HepG2 (cell line): ENCODE data around the gene CTSW. TPM values are rescaled to one million over a fixed set of nuclear protein-coding genes. Genes with fewer than 3 reads are reported as not detected.

ENCODE experiments used
- ATAD3A ChIP-seq: sonication (generic); formaldehyde crosslinking; IDR thresholded peaks from 2 replicates; pipeline ENCODE4 v1.4.0; 2020; ENCODE audit warnings: missing genetic modification reagents
- EP300 ChIP-seq, 3 experiments: sonication (generic) in 1 of 3; formaldehyde crosslinking in 1 of 3; IDR thresholded peaks; 2 replicates each; pipeline versions ENCODE4 v1.5.1 to v1.6.1; 2011 to 2020; ENCODE audit warnings: low read depth in 2 of 3, low read length in 2 of 3, borderline replicate concordance in 1 of 3, improper control_type of control experiment in 1 of 3, mild to moderate bottlenecking in 1 of 3, missing genetic modification reagents in 1 of 3, moderate library complexity in 1 of 3
- HNRNPUL1 ChIP-seq: fragments of 200-400 bp; formaldehyde crosslinking; IDR thresholded peaks from 2 replicates; pipeline ENCODE4 v1.6.1; 2017; ENCODE audit warnings: low read depth, mild to moderate bottlenecking, low read length, moderate library complexity
- HOXA5 ChIP-seq: sonication (generic); formaldehyde crosslinking; IDR thresholded peaks from 2 replicates; pipeline ENCODE4 v1.4.0; 2020; ENCODE audit warnings: missing genetic modification reagents
- KDM1A ChIP-seq: IDR thresholded peaks from 2 replicates; pipeline ENCODE4 v1.6.1; 2016; ENCODE audit warnings: missing compliant biosample characterization
- MED1 ChIP-seq: sonication (generic); formaldehyde crosslinking; IDR thresholded peaks from 2 replicates; pipeline ENCODE4 v1.4.0; 2020; ENCODE audit warnings: missing genetic modification reagents
- MLX ChIP-seq: IDR thresholded peaks from 2 replicates; pipeline ENCODE4 v1.6.1; 2016
- RORA ChIP-seq: sonication (generic); formaldehyde crosslinking; IDR thresholded peaks from 2 replicates; pipeline ENCODE4 v1.5.0; 2020; ENCODE audit warnings: mild to moderate bottlenecking, missing genetic modification reagents, moderate library complexity
- SIX1 ChIP-seq: sonication (generic); formaldehyde crosslinking; IDR thresholded peaks from 2 replicates; pipeline ENCODE4 v1.4.0; 2020; ENCODE audit warnings: missing genetic modification reagents, borderline replicate concordance
- SNAPC2 ChIP-seq: sonication (generic); formaldehyde crosslinking; IDR thresholded peaks from 2 replicates; pipeline ENCODE4 v1.8.1; 2022; ENCODE audit warnings: mild to moderate bottlenecking, missing genetic modification reagents
- SRSF4 ChIP-seq: fragments of 200-400 bp; formaldehyde crosslinking; IDR thresholded peaks from one replicate; pipeline ENCODE4 v1.6.1; 2018; ENCODE audit warnings: mild to moderate bottlenecking, low read depth, low read length, moderate library complexity; ENCODE audit not compliant: poor library complexity, severe bottlenecking
- TEAD3 ChIP-seq: optimal IDR thresholded peaks from 2 replicates; pipeline ENCODE3; 2016; ENCODE audit warnings: borderline replicate concordance
- TGIF2 ChIP-seq: IDR thresholded peaks from 2 replicates; pipeline ENCODE4 v1.6.1; 2016; ENCODE audit warnings: control low read depth, missing compliant biosample characterization
- YY1 ChIP-seq: IDR thresholded peaks from 2 replicates; pipeline ENCODE4 v1.6.1; 2011; ENCODE audit warnings: low read length, low read depth, moderate library complexity, mild to moderate bottlenecking; ENCODE audit not compliant: insufficient read depth, insufficient replicate concordance
- ZNF17 ChIP-seq: sonication (generic); formaldehyde crosslinking; IDR thresholded peaks from 2 replicates; pipeline ENCODE4 v1.5.0; 2020; ENCODE audit warnings: mild to moderate bottlenecking, missing genetic modification reagents
- ZNF280B ChIP-seq: sonication (generic); formaldehyde crosslinking; IDR thresholded peaks from 2 replicates; pipeline ENCODE4 v1.5.0; 2020; ENCODE audit warnings: missing genetic modification reagents, mild to moderate bottlenecking, borderline replicate concordance
- ZNF432 ChIP-seq: sonication (generic); formaldehyde crosslinking; IDR thresholded peaks from 2 replicates; pipeline ENCODE4 v1.5.0; 2020; ENCODE audit warnings: missing genetic modification reagents, mild to moderate bottlenecking, borderline replicate concordance
- ZNF709 ChIP-seq: sonication (generic); formaldehyde crosslinking; IDR thresholded peaks from 2 replicates; pipeline ENCODE4 v1.5.0; 2020; ENCODE audit warnings: mild to moderate bottlenecking, missing genetic modification reagents
- ZNF770 ChIP-seq: sonication (generic); formaldehyde crosslinking; IDR thresholded peaks from 2 replicates; pipeline ENCODE4 v1.5.0; 2020; ENCODE audit warnings: mild to moderate bottlenecking, missing genetic modification reagents
- polyA plus RNA-seq, 8 experiments: library from polyadenylated mRNA; depleted of rRNA in 3 of 8; stranded (reverse) in 7 of 8; unstranded in 1 of 8; fragments of >200 nt; fragmentation: Illumina TruSeq in 4 of 8; extraction: Trizol in 4 of 8; gene quantifications; 2 replicates each; pipeline versions ENCODE4 v1.2.1 to v1.2.3, GENCODE V29; 2011 to 2016; ENCODE audit warnings: low read depth in 4 of 8, missing spikeins in 1 of 8, mixed read lengths in 1 of 8; ENCODE audit not compliant: insufficient read depth in 1 of 8
- total RNA-seq, 5 experiments: library from RNA; depleted of rRNA; stranded (reverse); fragments of >200 nt; fragmentation: Illumina TruSeq; extraction: Trizol; gene quantifications; 2 replicates each; pipeline ENCODE4 v1.2.3, GENCODE V29; 2016; ENCODE audit warnings: low read depth in 1 of 5
- TF ChIP-seq, protein P1 (sequence below): sonication (generic); formaldehyde crosslinking; IDR thresholded peaks from 2 replicates; pipeline ENCODE4 v1.5.0; 2020; ENCODE audit warnings: missing genetic modification reagents
- TF ChIP-seq, protein P2 (sequence below): sonication (generic); formaldehyde crosslinking; IDR thresholded peaks from 2 replicates; pipeline ENCODE4 v1.9.0; 2022; ENCODE audit warnings: low read depth, missing genetic modification reagents

The CTSW gene
- total and polyA plus RNA-seq, 2 of the 13 experiments (the other 11 are each of a cell fraction or from before 2014, with no cell fraction given), result 0.09 TPM; not detected in 1

GRCh38 chr11:65919141-65919572, 39.5 kb downstream of the CTSW start, which contains the start of gene DRAP1 (continued):
- TF ChIP-seq KDM1A (CRISPR knock-in tag) (peak; percentile 62; the same call in 1 of the 2 replicates), ZNF709 (CRISPR knock-in tag) (no peak), ZNF280B (CRISPR knock-in tag) (no peak), ZNF17 (CRISPR knock-in tag) (no peak), SIX1 (no peak), SRSF4 (no peak), SNAPC2 (no peak), RORA (CRISPR knock-in tag) (no peak), HOXA5 (CRISPR knock-in tag) (peak; percentile 95), EP300 (IDR thresholded peaks at IDR 0.05; ENCODE audit: low read depth in 2 of 2, low read length in 2 of 2) (peak in 1 of 2 experiments; percentile 36; a peak in 1 of 4 replicates), EP300 (CRISPR knock-in tag; IDR thresholded peaks at IDR 0.05; ENCODE audit: borderline replicate concordance) (peak; percentile 50; the same call in 1 of the 2 replicates), MLX (CRISPR knock-in tag) (no peak; the same call in 1 of the 2 replicates), ZNF770 (peak; percentile 64), TGIF2 (CRISPR knock-in tag) (peak; percentile 83; the same call in 1 of the 2 replicates), HNRNPUL1 (no peak; the same call in 1 of the 2 replicates), ZNF432 (no peak), ATAD3A (CRISPR knock-in tag) (no peak), MED1 (CRISPR knock-in tag) (peak; percentile 78), TEAD3 (CRISPR knock-in tag) (peak; percentile 77), YY1 (no peak)
- TF ChIP-seq, protein P1, sequence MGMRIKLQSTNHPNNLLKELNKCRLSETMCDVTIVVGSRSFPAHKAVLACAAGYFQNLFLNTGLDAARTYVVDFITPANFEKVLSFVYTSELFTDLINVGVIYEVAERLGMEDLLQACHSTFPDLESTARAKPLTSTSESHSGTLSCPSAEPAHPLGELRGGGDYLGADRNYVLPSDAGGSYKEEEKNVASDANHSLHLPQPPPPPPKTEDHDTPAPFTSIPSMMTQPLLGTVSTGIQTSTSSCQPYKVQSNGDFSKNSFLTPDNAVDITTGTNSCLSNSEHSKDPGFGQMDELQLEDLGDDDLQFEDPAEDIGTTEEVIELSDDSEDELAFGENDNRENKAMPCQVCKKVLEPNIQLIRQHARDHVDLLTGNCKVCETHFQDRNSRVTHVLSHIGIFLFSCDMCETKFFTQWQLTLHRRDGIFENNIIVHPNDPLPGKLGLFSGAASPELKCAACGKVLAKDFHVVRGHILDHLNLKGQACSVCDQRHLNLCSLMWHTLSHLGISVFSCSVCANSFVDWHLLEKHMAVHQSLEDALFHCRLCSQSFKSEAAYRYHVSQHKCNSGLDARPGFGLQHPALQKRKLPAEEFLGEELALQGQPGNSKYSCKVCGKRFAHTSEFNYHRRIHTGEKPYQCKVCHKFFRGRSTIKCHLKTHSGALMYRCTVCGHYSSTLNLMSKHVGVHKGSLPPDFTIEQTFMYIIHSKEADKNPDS, result no peak
- TF ChIP-seq, protein P2, sequence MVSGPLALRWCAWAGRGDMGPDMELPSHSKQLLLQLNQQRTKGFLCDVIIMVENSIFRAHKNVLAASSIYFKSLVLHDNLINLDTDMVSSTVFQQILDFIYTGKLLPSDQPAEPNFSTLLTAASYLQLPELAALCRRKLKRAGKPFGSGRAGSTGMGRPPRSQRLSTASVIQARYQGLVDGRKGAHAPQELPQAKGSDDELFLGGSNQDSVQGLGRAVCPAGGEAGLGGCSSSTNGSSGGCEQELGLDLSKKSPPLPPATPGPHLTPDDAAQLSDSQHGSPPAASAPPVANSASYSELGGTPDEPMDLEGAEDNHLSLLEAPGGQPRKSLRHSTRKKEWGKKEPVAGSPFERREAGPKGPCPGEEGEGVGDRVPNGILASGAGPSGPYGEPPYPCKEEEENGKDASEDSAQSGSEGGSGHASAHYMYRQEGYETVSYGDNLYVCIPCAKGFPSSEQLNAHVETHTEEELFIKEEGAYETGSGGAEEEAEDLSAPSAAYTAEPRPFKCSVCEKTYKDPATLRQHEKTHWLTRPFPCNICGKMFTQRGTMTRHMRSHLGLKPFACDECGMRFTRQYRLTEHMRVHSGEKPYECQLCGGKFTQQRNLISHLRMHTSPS (CRISPR knock-in tag), result no peak
